ENCODE data around the gene NCAM1. TPM values are rescaled to one million over a fixed set of nuclear protein-coding genes. Genes with fewer than 3 reads are reported as not detected.

Gene NCAM1
- total and polyA plus RNA-seq, 2 donors (not counting 3 experiments of a cell fraction or from before 2014, with no cell fraction given): 0.03 TPM; not detected in 1

DNA sequence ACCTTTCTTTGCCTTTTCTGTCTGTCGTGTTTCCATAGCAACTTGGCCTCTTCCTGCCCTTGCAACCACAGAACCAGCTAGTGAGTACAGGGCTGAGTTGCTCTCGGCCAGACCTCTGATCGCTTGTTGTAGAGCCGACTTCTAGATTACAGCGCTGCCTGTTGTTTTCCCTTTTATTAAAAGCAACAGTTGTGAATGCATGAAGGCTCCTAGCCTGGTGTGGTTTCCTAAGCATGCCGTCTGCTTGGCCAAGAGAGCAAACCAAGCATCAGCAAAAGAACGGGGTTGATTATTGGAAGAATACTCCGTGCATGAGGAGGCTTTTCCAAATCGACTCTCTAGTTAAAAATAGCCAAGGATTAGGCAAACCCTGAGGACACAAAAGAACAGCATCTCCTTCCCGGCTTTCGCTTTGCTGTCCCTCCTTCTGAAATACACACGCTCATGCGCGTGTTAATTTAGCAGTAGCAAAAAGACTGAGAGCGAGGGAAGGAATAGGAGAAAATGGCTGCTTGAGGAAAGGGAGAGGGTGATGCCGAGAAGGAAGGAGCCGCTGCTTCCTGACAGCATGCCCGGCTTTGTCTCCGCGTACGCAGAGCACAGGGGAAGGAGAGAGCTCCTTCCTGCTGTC, 281.7 kb downstream of the NCAM1 start:
- no peaks in the 10 kb centered on the region for H3K36me3 ChIP-seq (ENCODE audit: control insufficient read depth in 2 of 2, extremely low read depth in 1 of 2, insufficient read depth in 2 of 2, low read length in 2 of 2)
- no peak overlapping the region for H2AFZ ChIP-seq (ENCODE audit: low read depth, low read length)
- no peaks in the 10 kb centered on the region for H3K4me1 ChIP-seq (ENCODE audit: control insufficient read depth, extremely low read depth, insufficient read depth, low read length)
- no peak overlapping the region for H3K27ac ChIP-seq (ENCODE audit: insufficient read depth, low read depth, low read length)
- no peak for DNase-seq (ENCODE audit: low read depth, low spot score)
- no peak overlapping the region for H3K4me2 ChIP-seq (ENCODE audit: insufficient read depth, low read length)
- no peaks in the 10 kb centered on the region for H3K9me3 ChIP-seq (replicated peaks; ENCODE audit: control insufficient read depth, insufficient read depth, low read length)
- FAIRE-seq: no peak
- no peak overlapping the region for H3K4me3 ChIP-seq (replicated peaks in 1 of 3; ENCODE audit: insufficient read depth in 1 of 3, low read depth in 1 of 3, low read length in 3 of 3)
- H3K79me2 ChIP-seq (ENCODE audit: control insufficient read depth, insufficient read depth, low read length): no peaks in the 10 kb centered on the region
- no TSS peak for BruUV-seq (replicated peaks)
- no peaks in the 10 kb centered on the region for H3K27me3 ChIP-seq (ENCODE audit: control insufficient read depth in 2 of 2, insufficient read depth in 2 of 2, low read length in 2 of 2)
- POLR2A ChIA-PET: interaction anchor here (0.6 kb wide), 1 partner anchor 1459 kb away, joined by 4 read pairs; no protein-coding TSS in a partner anchor
- H3K9ac ChIP-seq (replicated peaks; ENCODE audit: extremely low read depth, insufficient read depth, low read length): no peak overlapping the region
- CTCF ChIA-PET: no interaction called here
- intact Hi-C loops (cut with micrococcal nuclease): no loop called here
- TF ChIP-seq POLR2AphosphoS5 (IDR thresholded peaks at IDR 0.05; ENCODE audit: insufficient read depth, low read depth, low read length): no peak
- TF ChIP-seq CTCF (IDR thresholded peaks at IDR 0.05; ENCODE audit: extremely low read depth in 1 of 2, insufficient read depth in 1 of 2, low read depth in 1 of 2, low read length in 2 of 2): no peak
- TF ChIP-seq JUN (IDR thresholded peaks at IDR 0.05; ENCODE audit: borderline replicate concordance, insufficient read depth, insufficient read length, low read depth): no peak
- TF ChIP-seq MYC (IDR thresholded peaks at IDR 0.05; ENCODE audit: low read depth, low read length): no peak
- TF ChIP-seq, protein P1, sequence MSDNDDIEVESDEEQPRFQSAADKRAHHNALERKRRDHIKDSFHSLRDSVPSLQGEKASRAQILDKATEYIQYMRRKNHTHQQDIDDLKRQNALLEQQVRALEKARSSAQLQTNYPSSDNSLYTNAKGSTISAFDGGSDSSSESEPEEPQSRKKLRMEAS (IDR thresholded peaks at IDR 0.05; ENCODE audit: insufficient read depth, insufficient read length): no peak
- TF ChIP-seq FOS (IDR thresholded peaks at IDR 0.05; ENCODE audit: borderline replicate concordance, insufficient read depth, low read length): no peak
- no peak for TF ChIP-seq POLR2A (IDR thresholded peaks at IDR 0.05; ENCODE audit: low read depth, low read length)
- TF ChIP-seq EZH2 (IDR thresholded peaks at IDR 0.05; ENCODE audit: borderline replicate concordance, low read depth, low read length, severe bottlenecking): no peak
- TF ChIP-seq GATA2 (IDR thresholded peaks at IDR 0.05; ENCODE audit: insufficient read depth, insufficient read length, low read depth, low read length): no peak
- no peaks in the 10 kb centered on the region for H4K20me1 ChIP-seq (replicated peaks; ENCODE audit: control insufficient read depth, extremely low read depth, insufficient read depth, low read length)
- dilution Hi-C loops (cut with MboI; ENCODE audit: extremely low pct_ligation_motif_present, low sequenced_read_pairs): no loop called here
- H3K9me1 ChIP-seq (replicated peaks; ENCODE audit: control insufficient read depth, extremely low read depth, insufficient read depth, low read length): no peaks in the 10 kb centered on the region

Measured in endothelial cell of umbilical vein (primary cell).